Measurements from ENCODE around the gene MTHFD2L.
"Not testable (repeated sequence)": the region's sequence is repeated elsewhere in the genome, so short reads cannot be mapped to it uniquely, and the experiment has no call there.

The MTHFD2L gene

GRCh38 chr4:74190919-74191397 lies 33.0 kb downstream of the MTHFD2L start:
- DNase-seq = no peak

GRCh38 chr4:74197080-74197479 lies 39.2 kb downstream of the MTHFD2L start:
- DNase-seq = no peak

- DNase-seq = no peak
These were observed 44.2 kb downstream of the MTHFD2L start for GRCh38 chr4:74202062-74202586.

- no peak for DNase-seq
These were observed 45.5 kb downstream of the MTHFD2L start for GRCh38 chr4:74203467-74203866.

- DNase-seq = no peak
These were observed 47.1 kb downstream of the MTHFD2L start for GRCh38 chr4:74205046-74205445.

- DNase-seq = no peak
These were observed 47.6 kb downstream of the MTHFD2L start for GRCh38 chr4:74205559-74205958.

GRCh38 chr4:74206088-74206825 lies 48.3 kb downstream of the MTHFD2L start:
- DNase-seq = no peak

GRCh38 chr4:74214457-74215159 lies 56.7 kb downstream of the MTHFD2L start:
- not testable (repeated sequence) for DNase-seq

- not testable (repeated sequence) for DNase-seq
These were observed 57.3 kb downstream of the MTHFD2L start for GRCh38 chr4:74215236-74215635.

- DNase-seq = no peak
These were observed 59.4 kb downstream of the MTHFD2L start for GRCh38 chr4:74217365-74217764.

GRCh38 chr4:74218201-74218600 lies 60.3 kb downstream of the MTHFD2L start:
- no peak for DNase-seq

- no peak for DNase-seq
These were observed 61.3 kb downstream of the MTHFD2L start for GRCh38 chr4:74219240-74219639.

- DNase-seq = no peak
These were observed 65.2 kb downstream of the MTHFD2L start for GRCh38 chr4:74223098-74223497.

GRCh38 chr4:74223801-74224200 lies 65.9 kb downstream of the MTHFD2L start:
- DNase-seq = no peak

GRCh38 chr4:74228691-74229640 lies 71.0 kb downstream of the MTHFD2L start:
- peak; percentile 67 for DNase-seq

GRCh38 chr4:74230902-74231499 lies 73.1 kb downstream of the MTHFD2L start:
- no peak for DNase-seq

GRCh38 chr4:74235135-74235534 lies 77.2 kb downstream of the MTHFD2L start:
- DNase-seq = no peak

GRCh38 chr4:74237425-74237966 lies 79.6 kb downstream of the MTHFD2L start:
- DNase-seq = no peak

- DNase-seq = no peak
These were observed 86.1 kb downstream of the MTHFD2L start for GRCh38 chr4:74244049-74244448.

- DNase-seq = no peak
These were observed 95.0 kb downstream of the MTHFD2L start for GRCh38 chr4:74252933-74253332.

- no peak for DNase-seq
These were observed 96.5 kb downstream of the MTHFD2L start for GRCh38 chr4:74254386-74254785.

GRCh38 chr4:74255096-74255495 lies 97.2 kb downstream of the MTHFD2L start:
- no peak for DNase-seq

Data from stimulated activated CD4-positive, alpha-beta T cell treated with anti-CD3 and anti-CD28 coated beads, Interleukin-4, amount 100 ng/mL, for 1 hour (primary cell).